DMS153 treated with DMSO at 0.1 percent for 48 hours (cell line): ENCODE results near the gene ACTL6A.
A peak's percentile ranks its signal among the peaks of the same experiment; 100 is the strongest.
"Not testable (repeated sequence)": the region's sequence is repeated elsewhere in the genome, so short reads cannot be mapped to it uniquely, and the experiment has no call there.

Experiments
- DNase-seq: peaks from one replicate; lab custom pipeline; 2025; ENCODE audit not compliant: unreplicated experiment; lab: John Stamatoyannopoulos, UW

The ACTL6A gene

GRCh38 chr3:179562591-179563270, at the start of gene ACTL6A:
Gene ACTL6A (plus strand): TSS chr3:179562926. CDS start chr3:179563093, 167 bp downstream.
- peak; percentile 98 for DNase-seq

DNA sequence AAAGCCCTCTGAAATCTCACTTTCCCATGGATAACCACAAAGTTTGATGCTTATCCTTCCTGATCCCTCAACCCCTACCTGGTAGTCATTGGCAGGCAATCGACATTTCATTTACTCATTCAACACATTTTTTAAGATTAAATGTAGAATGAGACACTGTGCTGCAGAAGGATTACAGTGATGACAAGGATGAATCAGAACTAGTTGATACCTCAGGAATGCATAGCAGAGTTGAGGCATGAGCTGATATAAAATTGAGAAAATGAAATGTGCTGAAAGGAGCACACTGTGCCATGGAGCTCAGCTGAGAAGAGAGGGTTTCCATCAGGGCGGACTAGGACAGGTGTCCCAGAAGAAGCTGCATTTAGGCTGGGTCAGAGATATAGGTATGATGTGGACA, 48.9 kb upstream of the ACTL6A start:
- no peak for DNase-seq

DNA sequence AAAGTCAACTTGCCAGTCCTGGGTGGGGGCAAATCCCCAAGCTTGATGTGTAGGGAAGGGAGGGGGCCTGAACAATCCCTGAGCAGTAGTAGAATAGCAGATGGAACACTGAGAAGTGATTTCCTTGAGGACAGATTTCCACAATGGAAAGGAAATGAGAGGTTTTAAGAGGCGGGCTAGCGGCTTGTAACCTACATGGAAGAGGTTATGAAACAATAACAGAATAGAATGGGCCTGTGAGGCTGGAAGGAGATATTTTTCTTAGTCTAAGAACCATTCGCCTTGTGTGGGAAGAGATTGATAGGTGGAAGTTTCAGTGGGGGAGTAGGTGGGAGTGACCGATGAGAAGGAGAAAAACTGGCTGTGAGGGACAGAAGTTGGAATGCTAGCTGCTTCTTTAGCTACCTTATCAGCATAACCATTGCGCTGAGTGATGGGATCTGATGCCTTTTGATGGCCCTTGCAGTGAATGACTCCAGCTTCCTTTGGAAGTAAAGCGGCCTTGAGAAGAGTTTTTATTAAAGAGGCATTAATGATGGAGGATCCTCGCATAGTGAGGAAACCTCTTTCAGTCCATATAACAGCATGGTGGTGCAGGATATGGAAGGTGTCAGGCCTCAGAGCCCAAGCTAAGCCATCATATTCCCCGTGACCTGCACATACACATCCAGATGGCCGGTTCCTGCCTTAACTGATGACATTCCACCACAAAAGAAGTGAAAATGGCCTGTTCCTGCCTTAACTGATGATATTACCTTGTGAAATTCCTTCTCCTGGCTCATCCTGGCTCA, 46.1 kb upstream of the ACTL6A start:
- not testable (repeated sequence) for DNase-seq

DNA sequence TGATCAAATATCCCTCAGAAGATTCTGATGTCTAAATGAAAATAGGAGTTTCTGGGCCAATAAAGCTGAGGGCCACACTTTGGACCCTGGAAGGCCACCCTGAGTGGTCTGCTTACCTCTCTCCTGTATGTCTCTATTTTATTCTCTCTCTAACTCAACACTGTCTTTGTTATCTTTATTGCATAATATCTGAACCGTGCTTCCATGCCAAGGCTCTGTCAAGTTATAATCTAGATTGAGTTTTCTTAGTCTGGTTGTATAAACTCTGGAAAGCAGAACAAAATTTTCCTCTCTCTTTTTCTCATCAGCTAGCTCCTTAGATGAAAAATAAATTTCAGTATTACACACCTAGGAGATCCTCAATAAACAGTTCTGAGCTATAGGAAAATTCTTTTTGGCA, 36.2 kb upstream of the ACTL6A start:
- DNase-seq, result no peak

- peak; percentile 58 for DNase-seq
Observed at GRCh38 chr3:179526989-179527391, 35.7 kb upstream of the ACTL6A start.

DNA sequence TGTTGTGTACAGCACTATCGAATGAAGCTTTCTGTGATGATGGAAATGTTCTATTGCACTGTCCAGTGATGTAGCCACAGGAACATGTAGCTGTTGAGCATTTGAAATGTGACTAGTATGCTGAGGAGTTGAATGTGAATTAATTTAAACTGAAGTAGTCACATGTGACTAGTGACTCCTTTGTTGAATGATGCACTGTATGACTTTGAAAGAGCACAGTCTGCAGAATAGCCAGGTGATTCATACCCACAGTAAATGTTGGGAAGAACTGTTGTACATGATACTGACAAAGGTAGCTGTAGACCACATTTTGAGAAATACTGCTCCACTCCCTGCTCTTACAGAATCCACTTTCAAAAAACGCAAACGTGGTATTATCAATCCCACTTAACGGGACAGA, 34.0 kb upstream of the ACTL6A start:
- DNase-seq, result no peak

DNA sequence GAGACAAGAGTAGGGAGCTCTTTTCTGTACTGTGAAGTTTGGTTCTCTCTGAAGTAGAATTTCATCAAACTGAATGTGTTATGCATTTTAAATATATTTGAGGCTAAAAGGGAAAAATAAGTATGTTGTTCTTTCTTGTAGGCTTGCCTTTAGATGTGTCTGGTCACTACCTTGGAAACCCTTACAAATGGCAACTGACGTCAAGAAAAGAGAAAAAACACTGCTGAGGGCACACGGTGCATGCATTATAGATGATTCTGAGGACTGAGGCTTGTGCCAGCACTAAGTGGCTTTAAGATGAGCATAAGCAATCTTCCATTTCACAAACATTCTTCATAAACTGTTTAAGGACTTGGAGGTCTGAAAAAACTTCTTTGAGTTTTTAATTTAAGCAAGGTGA, 31.1 kb upstream of the ACTL6A start:
- no peak for DNase-seq

GRCh38 chr3:179533274-179533673, 29.5 kb upstream of the ACTL6A start:
- DNase-seq, result no peak

DNA sequence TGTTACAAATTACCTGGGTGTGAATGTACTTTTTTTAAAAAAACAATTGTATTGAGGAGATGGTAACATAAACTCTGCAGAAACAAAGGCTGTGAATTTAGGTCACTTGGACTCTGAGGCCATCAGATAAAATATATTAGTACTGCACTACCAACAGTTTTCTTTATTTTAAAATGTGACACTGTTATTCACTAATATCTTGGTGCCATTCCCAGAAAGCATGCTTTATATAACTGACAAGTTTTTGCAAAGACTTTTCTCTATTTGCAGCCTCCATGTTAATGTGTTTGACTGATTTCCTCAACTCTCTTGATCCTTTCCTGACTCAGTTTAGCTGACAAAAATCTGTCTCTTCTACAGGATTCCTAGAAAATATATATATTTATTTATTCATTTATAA, 26.5 kb upstream of the ACTL6A start:
- no peak for DNase-seq

DNA sequence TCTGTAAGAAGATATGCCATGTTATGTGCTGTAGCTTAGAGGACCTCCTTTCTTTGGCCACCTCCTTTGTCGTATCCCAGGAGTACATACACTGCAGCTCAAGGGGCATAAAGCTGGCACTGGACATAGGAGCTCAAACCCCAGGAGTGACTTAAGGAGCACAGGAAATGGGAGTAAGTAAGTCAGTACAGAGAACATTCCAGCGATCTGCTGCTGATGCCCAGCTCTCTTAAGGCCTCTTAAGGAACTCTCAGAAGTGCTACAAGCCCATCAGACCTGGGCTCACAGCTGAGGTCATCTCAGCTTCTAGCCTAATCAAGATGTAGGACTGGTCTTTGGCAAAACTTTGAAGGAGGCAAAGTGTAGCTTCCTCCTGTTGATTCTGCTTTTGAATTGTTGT, 21.6 kb upstream of the ACTL6A start:
- no peak for DNase-seq

GRCh38 chr3:179541596-179541995, 21.1 kb upstream of the ACTL6A start:
- no peak for DNase-seq

- no peak for DNase-seq
Observed at GRCh38 chr3:179542375-179542774, 20.4 kb upstream of the ACTL6A start.

DNA sequence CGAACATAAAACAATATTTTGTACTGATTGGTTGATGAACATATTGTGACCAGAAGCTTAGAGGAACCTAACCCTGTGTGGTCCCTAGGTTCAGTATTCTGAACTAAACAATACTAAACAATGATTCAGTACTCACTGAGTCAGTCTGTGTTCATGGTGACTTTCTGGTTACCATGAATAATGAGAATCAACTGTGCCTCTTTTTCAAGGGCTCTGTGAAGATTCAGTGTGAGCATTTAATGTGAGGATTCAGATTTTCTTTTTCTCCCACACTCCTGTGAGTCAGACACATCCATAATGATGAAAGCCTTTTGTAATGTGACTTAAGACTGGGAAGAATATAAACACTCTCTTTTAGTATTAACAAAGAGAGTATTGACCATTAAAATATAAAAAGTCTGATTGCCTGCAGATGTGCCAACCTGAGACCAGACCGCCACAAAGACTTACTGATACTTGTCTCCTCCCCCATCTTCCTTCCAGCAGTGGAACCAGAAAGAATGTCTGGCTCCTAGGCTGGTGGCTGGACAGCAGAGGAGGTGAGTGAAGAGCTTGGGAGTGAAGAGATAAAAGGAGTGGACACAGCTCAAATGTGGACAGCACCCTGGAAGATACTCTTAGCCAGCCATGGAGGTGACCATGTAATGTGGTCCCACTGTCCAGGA, 17.6 kb upstream of the ACTL6A start:
- no peak for DNase-seq

- DNase-seq, result no peak
Observed at GRCh38 chr3:179546814-179547241, 15.9 kb upstream of the ACTL6A start.

DNA sequence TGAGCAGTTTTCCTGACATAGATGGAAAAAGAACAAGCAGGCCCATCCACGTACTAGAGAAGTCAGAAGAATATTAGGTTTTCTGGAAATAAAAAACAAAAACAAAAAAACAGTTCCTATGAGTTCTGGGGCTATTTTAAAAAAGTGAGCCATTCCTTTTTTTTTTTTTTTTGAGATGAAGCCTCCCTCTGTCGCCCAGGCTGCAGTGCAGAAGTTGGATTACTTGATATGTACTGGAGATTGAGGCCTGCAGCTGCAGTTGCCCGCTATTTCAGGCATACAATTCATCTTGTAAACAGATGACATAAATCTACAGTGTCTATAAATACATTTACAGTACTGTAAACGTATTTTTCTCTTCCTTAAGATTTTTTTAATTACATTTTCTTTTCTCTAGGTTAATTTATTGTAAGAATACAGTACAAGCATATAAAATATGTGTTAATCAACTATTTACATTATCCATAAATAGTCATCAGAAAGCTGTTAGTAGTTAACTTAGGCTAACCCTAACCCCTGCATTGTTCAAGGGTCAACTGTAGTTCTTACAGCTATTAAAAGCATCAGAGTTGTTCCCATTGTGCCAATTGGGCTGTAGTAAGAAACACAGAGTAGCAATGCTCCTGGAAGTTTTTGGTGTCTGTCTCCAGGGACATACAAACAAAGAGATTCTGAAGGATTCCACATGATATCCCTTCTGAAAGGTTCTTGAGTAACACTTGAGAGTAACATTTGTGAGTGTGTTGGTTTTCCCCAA, 11.2 kb upstream of the ACTL6A start:
- no peak for DNase-seq

DNA sequence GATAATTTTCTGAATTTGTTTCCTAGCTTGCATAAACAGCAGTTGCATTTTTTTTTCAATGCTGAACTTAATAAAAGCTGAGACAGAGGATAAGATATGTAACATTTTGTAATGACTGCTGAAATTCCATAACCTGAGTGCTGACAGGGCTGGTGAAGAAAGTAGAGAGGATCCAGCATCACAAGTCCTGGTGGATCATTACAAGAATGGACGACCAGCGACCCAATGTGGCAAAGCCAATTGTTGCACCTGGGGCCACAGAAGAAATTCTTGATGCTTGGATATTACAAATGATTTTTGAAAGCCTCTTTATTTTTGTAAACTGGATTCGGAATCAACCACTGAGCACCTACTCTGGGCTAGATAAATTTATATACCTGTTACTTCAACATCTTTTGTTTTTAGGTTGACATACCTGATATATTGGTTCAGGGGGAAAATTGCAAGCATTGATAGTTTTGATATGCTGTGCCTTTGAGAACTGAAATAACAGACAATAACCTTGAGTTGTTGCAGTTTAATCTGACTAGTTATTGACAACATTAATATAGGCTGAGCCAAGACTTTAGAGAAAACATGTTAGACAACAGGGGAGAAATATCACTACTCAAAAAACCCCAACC, 3.9 kb upstream of the ACTL6A start:
- DNase-seq, result peak; percentile 33

DNA sequence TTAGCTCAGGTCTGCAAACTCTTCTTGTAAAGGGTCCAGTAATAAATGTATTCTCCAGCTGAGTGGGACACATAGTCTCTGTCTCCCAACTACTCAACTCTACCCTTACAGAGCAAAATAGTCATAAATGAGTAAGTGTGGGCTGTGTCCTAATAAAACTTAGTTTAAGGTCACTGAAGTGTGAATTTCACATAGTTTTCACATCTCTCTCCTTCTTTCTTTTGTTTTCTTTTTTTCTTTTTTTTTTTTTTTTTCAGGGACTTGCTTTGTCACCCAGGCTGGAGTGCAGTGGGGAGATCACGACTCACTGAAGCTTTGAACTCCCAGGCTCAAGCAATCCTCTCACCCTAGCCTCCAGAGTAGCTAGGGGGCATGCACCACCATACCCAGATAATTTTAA, 1.9 kb upstream of the ACTL6A start:
- no peak for DNase-seq

DNA sequence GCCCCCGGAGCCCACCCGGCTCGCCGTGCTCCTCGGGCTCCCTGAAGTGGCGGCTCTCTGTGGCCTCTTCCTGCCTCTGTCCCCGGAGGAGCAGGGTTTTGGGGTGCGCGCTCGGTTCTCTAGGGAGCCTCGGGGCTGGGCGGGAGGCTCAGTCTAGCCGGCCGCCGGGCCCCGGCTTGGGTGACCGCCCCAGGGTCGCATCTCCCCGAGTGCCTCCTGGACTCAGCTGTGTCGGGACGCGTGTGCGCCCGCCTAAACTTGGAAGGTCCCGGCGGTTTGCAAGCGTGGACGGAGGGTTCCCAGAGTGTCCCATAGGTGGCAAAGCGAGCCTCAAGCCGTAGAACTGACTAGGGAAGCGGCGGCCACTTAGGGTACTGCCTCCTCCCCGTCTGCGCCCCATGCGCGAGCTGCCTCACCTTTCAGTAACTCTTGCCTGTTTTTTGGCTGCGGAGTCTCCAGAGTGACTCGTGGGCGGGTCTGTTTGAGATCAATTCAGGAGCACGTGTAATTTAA, 601 bp downstream of the ACTL6A start:
- no peak for DNase-seq

GRCh38 chr3:179565496-179565895, 2.8 kb downstream of the ACTL6A start:
- no peak for DNase-seq

DNA sequence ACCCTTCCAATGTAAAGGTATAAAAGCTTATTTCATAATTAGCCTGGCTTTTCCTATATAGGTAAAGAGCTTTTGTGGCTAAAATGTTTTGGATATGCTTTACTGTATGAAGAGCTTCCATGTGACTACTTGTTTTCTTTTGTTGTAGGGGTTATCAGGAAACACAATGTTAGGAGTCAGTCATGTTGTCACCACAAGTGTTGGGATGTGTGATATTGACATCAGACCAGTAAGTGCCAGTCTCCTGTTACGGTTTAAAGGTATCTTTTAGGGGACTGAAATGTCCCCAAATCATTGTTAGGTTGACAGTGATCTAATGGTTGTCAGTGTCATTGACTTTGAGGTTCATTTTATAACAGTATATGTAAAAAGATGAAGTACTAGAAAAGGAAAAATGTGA, 18.3 kb downstream of the ACTL6A start:
- no peak for DNase-seq

GRCh38 chr3:179589143-179589542, 26.4 kb downstream of the ACTL6A start:
- no peak for DNase-seq
